GM12878 (cell line): ENCODE results near the gene TBL1XR1. TPM values are rescaled to one million over a fixed set of nuclear protein-coding genes. Genes with fewer than 3 reads are reported as not detected.

ENCODE experiments used
- ATAC-seq: fragments of 200-7000 bp; cut with Tn5 transposase; 3 replicates; pipeline ENCODE4 v1.9.1; 2020; ENCODE audit warnings: mild to moderate bottlenecking, moderate library complexity
- BruUV-seq: library from RNA; stranded (reverse); fragments of 400-500 nt; replicated peaks from 2 replicates; lab custom pipeline; 2021; lab: Mats Ljungman, UMichigan
- CTCF ChIA-PET: fragments of 300-600 bp; sonication (Branson Sonifier 250); formaldehyde crosslinking; extraction: SDS; loops from one replicate; lab custom pipeline; 2021; ENCODE audit warnings: inconsistent platforms; lab: Yijun Ruan, JAX
- POLR2A ChIA-PET: fragments of 350-600 bp; formaldehyde crosslinking; extraction: SDS; loops from one replicate; lab custom pipeline; 2021; ENCODE audit warnings: inconsistent platforms; lab: Charles Lee
- RAD21 ChIA-PET: fragments of 300-600 bp; sonication (Branson Sonifier 250); formaldehyde crosslinking; loops from one replicate; lab custom pipeline; 2023; ENCODE audit warnings: antibody characterized with exemption; ENCODE audit not compliant: unreplicated experiment; lab: Charles Lee
- SMC1A ChIA-PET: fragments of 300-600 bp; sonication (Branson Sonifier 250); formaldehyde crosslinking; loops from one replicate; lab custom pipeline; 2023; ENCODE audit not compliant: unreplicated experiment, uncharacterized antibody; lab: Charles Lee
- DNase-seq: peaks from one replicate; pipeline ENCODE4 v3.0.0-alpha.2; 2011; ENCODE audit warnings: low read depth, low spot score
- FAIRE-seq: peaks from 3 replicates; lab custom pipeline; 2011; peaks lifted over from hg19 to GRCh38; lab: Jason Lieb, UNC
- H2AFZ ChIP-seq: 2 replicates; pipeline ENCODE4 v1.6.0; 2011; ENCODE audit warnings: low read depth, low read length, control low read depth; ENCODE audit not compliant: control insufficient read depth
- H3K27ac ChIP-seq: 2 replicates; pipeline ENCODE4 v1.5.1; 2011; ENCODE audit warnings: control low read depth; ENCODE audit not compliant: control insufficient read depth, insufficient read depth
- H3K27me3 ChIP-seq, 2 experiments: replicated peaks in 1 of 2; 2 replicates each; pipeline versions ENCODE4 v1.6.0 to v1.6.1; 2011; ENCODE audit warnings: low read length in 1 of 2; ENCODE audit not compliant: control insufficient read depth in 2 of 2, insufficient read depth in 2 of 2
- H3K36me3 ChIP-seq, 2 experiments: 2 replicates each; pipeline ENCODE4 v1.5.1; 2011; ENCODE audit warnings: low read length in 1 of 2; ENCODE audit not compliant: control insufficient read depth in 2 of 2, insufficient read depth in 2 of 2
- H3K4me1 ChIP-seq: 2 replicates; pipeline ENCODE4 v1.6.1; 2011; ENCODE audit warnings: mild to moderate bottlenecking, low read length, moderate library complexity, mixed read lengths; ENCODE audit not compliant: control insufficient read depth, insufficient read depth
- H3K4me2 ChIP-seq: 2 replicates; pipeline ENCODE4 v1.6.0; 2011; ENCODE audit warnings: control low read depth; ENCODE audit not compliant: control insufficient read depth, insufficient read depth
- H3K4me3 ChIP-seq: fragments of 200-600 bp; sonication (generic); 2 replicates; pipeline ENCODE4 v1.5.1; 2016
- H3K79me2 ChIP-seq: 2 replicates; pipeline ENCODE4 v1.6.0; 2011; ENCODE audit warnings: low read length; ENCODE audit not compliant: control insufficient read depth, insufficient read depth
- H3K9ac ChIP-seq: 2 replicates; pipeline ENCODE4 v1.8.0; 2011; ENCODE audit warnings: low read length, control low read depth, mixed read lengths; ENCODE audit not compliant: control insufficient read depth, insufficient read depth
- H3K9me3 ChIP-seq: replicated peaks from 3 replicates; pipeline ENCODE4 v1.5.1; 2011; ENCODE audit warnings: mild to moderate bottlenecking, low read length; ENCODE audit not compliant: control insufficient read depth, insufficient read depth
- H4K20me1 ChIP-seq: 2 replicates; pipeline ENCODE4 v1.6.0; 2011; ENCODE audit not compliant: control insufficient read depth, insufficient read depth
- CBX5 ChIP-seq: sonication (generic); IDR thresholded peaks from 2 replicates; pipeline ENCODE4 v1.6.1; 2016; ENCODE audit warnings: low read depth, moderate library complexity, mild to moderate bottlenecking, inconsistent platforms
- CHD2 ChIP-seq: IDR thresholded peaks from 2 replicates; pipeline ENCODE4 v1.6.1; 2011; ENCODE audit warnings: low read depth, low read length, improper control_type of control experiment, borderline replicate concordance
- E2F8 ChIP-seq: fragments of 450-650 bp; IDR thresholded peaks from 2 replicates; pipeline ENCODE4 v1.6.1; 2018; ENCODE audit warnings: mild to moderate bottlenecking, low read depth, moderate library complexity; ENCODE audit not compliant: partially characterized antibody
- FOS ChIP-seq: IDR thresholded peaks from 3 replicates; pipeline ENCODE4 v1.6.1; 2011; ENCODE audit warnings: borderline replicate concordance; ENCODE audit not compliant: insufficient read length; ENCODE audit errors: extremely low read depth
- LARP7 ChIP-seq: fragments of 450-650 bp; IDR thresholded peaks from 2 replicates; pipeline ENCODE4 v1.6.1; 2017; ENCODE audit warnings: mild to moderate bottlenecking
- MYB ChIP-seq: fragments of 150-350 bp; IDR thresholded peaks from 2 replicates; pipeline ENCODE4 v1.6.1; 2014; ENCODE audit warnings: mild to moderate bottlenecking, low read depth, low read length, borderline replicate concordance
- NFYB ChIP-seq: IDR thresholded peaks from 2 replicates; pipeline ENCODE4 v1.6.1; 2011; ENCODE audit warnings: low read depth, mild to moderate bottlenecking, low read length, improper control_type of control experiment, moderate library complexity; ENCODE audit not compliant: insufficient read depth
- RBBP5 ChIP-seq: fragments of 200-600 bp; sonication (generic); conservative IDR thresholded peaks from 2 replicates; pipeline ENCODE4 v1.6.1; 2016
- RUNX3 ChIP-seq: IDR thresholded peaks from 2 replicates; pipeline ENCODE4 v1.6.1; 2012; ENCODE audit warnings: low read length, inconsistent platforms
- SIX5 ChIP-seq: IDR thresholded peaks from 2 replicates; pipeline ENCODE4 v1.6.1; 2011; ENCODE audit warnings: mild to moderate bottlenecking, low read depth, low read length, moderate library complexity; ENCODE audit not compliant: severe bottlenecking
- SRF ChIP-seq, 2 experiments: IDR thresholded peaks; 2 replicates each; pipeline ENCODE4 v1.6.1; 2011; ENCODE audit warnings: low read depth in 2 of 2, low read length in 2 of 2, mild to moderate bottlenecking in 1 of 2, moderate library complexity in 1 of 2
- USF1 ChIP-seq: IDR thresholded peaks from 2 replicates; pipeline ENCODE4 v1.6.1; 2011; ENCODE audit warnings: borderline replicate concordance, low read depth, mild to moderate bottlenecking, moderate library complexity, mixed read lengths, low read length; ENCODE audit not compliant: insufficient read depth; ENCODE audit errors: extremely low read length
- ZBED1 ChIP-seq: IDR thresholded peaks from 2 replicates; pipeline ENCODE4 v1.6.1; 2016; ENCODE audit warnings: borderline replicate concordance
- ZNF384 ChIP-seq: IDR thresholded peaks from 2 replicates; pipeline ENCODE4 v1.6.1; 2012; ENCODE audit warnings: low read depth, mild to moderate bottlenecking, low read length, improper control_type of control experiment, borderline replicate concordance
- ZNF622 ChIP-seq: fragments of 450-650 bp; IDR thresholded peaks from 2 replicates; pipeline ENCODE4 v1.6.1; 2017; ENCODE audit warnings: mild to moderate bottlenecking, inconsistent platforms
- ZZZ3 ChIP-seq: IDR thresholded peaks from 2 replicates; pipeline ENCODE4 v1.6.1; 2011; ENCODE audit warnings: low read depth; ENCODE audit not compliant: control insufficient read depth, insufficient read length
- WGBS: methylation state at CpG from one replicate; pipeline ENCODE4 v1.1.6; 2016; ENCODE audit warnings: low lambda C conversion rate; ENCODE audit not compliant: insufficient replicate concordance, insufficient coverage; ENCODE audit errors: missing lambda C conversion rate; 5-methylcytosine and 5-hydroxymethylcytosine counted together
- in situ Hi-C: fragments of 300-500 bp; cut with MboI; formaldehyde crosslinking; loops from 9 replicates; pipeline ENCODE4 v1.14.3; 2018; ENCODE audit warnings: mixed read lengths
- intact Hi-C: fragments of 100-400 bp; cut with micrococcal nuclease; formaldehyde crosslinking; loops from one replicate; pipeline ENCODE4 v1.14.2; 2022; ENCODE audit not compliant: unreplicated experiment
- polyA plus RNA-seq, 11 experiments: library from polyadenylated mRNA; depleted of rRNA in 4 of 11; unstranded in 6 of 11; stranded (reverse) in 5 of 11; fragments of >200 nt; fragmentation: Nextera tagmentation in 4 of 11; fragmentation: Illumina TruSeq in 1 of 11; extraction: Ambion mirVana in 4 of 11; extraction: Trizol in 1 of 11; gene quantifications; 1 replicate in 1 of 11; 2 replicates in 10 of 11; pipeline versions ENCODE4 v1.2.1 to v1.2.3, GENCODE V29; 2011 to 2016; ENCODE audit warnings: inconsistent platforms in 2 of 11, missing spikeins in 2 of 11, low read depth in 1 of 11
- total RNA-seq, 4 experiments: library from RNA; depleted of rRNA in 3 of 4; stranded (reverse); fragments of >200 nt in 3 of 4; fragmentation: Illumina TruSeq in 1 of 4; extraction: Trizol in 1 of 4; gene quantifications; 2 replicates each; pipeline versions ENCODE4 v1.2.1 to v1.2.3, GENCODE V29; 2013 to 2021
- TF ChIP-seq, protein P1 (sequence below): IDR thresholded peaks from 2 replicates; pipeline ENCODE4 v1.6.1; 2011; ENCODE audit warnings: low read depth, mild to moderate bottlenecking, low read length, moderate library complexity, borderline replicate concordance; ENCODE audit errors: extremely low read depth

Gene TBL1XR1
- total and polyA plus RNA-seq, 10 of the 15 experiments (the other 5 are each of a cell fraction or from before 2014, with no cell fraction given) = 13.0 to 115 (median 60.4) TPM

- 91% methylated on average over 6 of the region's 6 CpGs for WGBS
- Histone ChIP-seq H3K4me2 (no peak overlapping the region), H4K20me1 (no peaks in the 10 kb centered on the region), H3K27ac (no peak overlapping the region), H2AFZ (no peak overlapping the region), H3K4me3 (no peak overlapping the region), H3K9ac (no peak overlapping the region), H3K79me2 (peaks cover 77% of the 10 kb centered on the region), H3K27me3 (no peaks in the 10 kb centered on the region), H3K9me3 (no peaks in the 10 kb centered on the region; the same call in none of the 3 replicates), H3K4me1 (peaks cover 6% of the 10 kb centered on the region), H3K36me3 (no peaks in the 10 kb centered on the region)
- BruUV-seq = no TSS peak
- RAD21 ChIA-PET = no interaction called here
- ATAC-seq (no peak), DNase-seq (no peak), FAIRE-seq (no peak)
- CTCF ChIA-PET = interaction anchor here (1.1 to 1.5 kb wide), 4 partner anchors 10 to 40 kb away, joined by 3 read pairs; no protein-coding TSS in a partner anchor
- POLR2A ChIA-PET = no interaction called here
- SMC1A ChIA-PET = interaction anchor here (0.9 to 1.7 kb wide), 6 partner anchors 13 to 55 kb away, joined by 3 to 4 read pairs (median 3); no protein-coding TSS in a partner anchor
- in situ Hi-C loops (no loop called here), intact Hi-C loops (no loop called here)
- no peak for TF ChIP-seq CBX5
- no peak for TF ChIP-seq RUNX3
- TF ChIP-seq ZZZ3 = no peak
- TF ChIP-seq SIX5 = no peak
- no peak for TF ChIP-seq FOS
- no peak for TF ChIP-seq USF1
- no peak for TF ChIP-seq ZNF622
- TF ChIP-seq NFYB = no peak
- no peak for TF ChIP-seq MYB
- TF ChIP-seq SRF (IDR thresholded peaks at IDR 0.05; ENCODE audit: low read depth in 2 of 2, low read length in 2 of 2) = no peak
- no peak for TF ChIP-seq RBBP5
- no peak for TF ChIP-seq ZNF384
- no peak for TF ChIP-seq LARP7
- TF ChIP-seq, protein P1, sequence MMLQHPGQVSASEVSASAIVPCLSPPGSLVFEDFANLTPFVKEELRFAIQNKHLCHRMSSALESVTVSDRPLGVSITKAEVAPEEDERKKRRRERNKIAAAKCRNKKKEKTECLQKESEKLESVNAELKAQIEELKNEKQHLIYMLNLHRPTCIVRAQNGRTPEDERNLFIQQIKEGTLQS = no peak
- TF ChIP-seq CHD2 = no peak
- no peak for TF ChIP-seq ZBED1
- TF ChIP-seq E2F8 = no peak
Observed at GRCh38 chr3:177104299-177104992, 92.8 kb downstream of the TBL1XR1 start.
